CD4-positive, alpha-beta T cell treated with Interleukin-6 for 4 hours (primary cell): ENCODE data around the gene C19orf53.

ENCODE experiments used
- DNase-seq: peaks from one replicate; pipeline ENCODE4 v3.0.0-alpha.2; 2020; ENCODE audit warnings: mixed read lengths

The C19orf53 gene

GRCh38 chr19:13796301-13797057 is 22.2 kb downstream of the C19orf53 start:
- no peak for DNase-seq

- no peak for DNase-seq
Measured at GRCh38 chr19:13797058-13797440, 22.8 kb downstream of the C19orf53 start.

GRCh38 chr19:13797870-13798269 is 23.6 kb downstream of the C19orf53 start:
- DNase-seq = no peak

GRCh38 chr19:13799669-13800068 is 25.4 kb downstream of the C19orf53 start:
- no peak for DNase-seq

GRCh38 chr19:13803038-13803437 is 28.8 kb downstream of the C19orf53 start:
- DNase-seq = no peak

- DNase-seq = peak; percentile 42
Measured at GRCh38 chr19:13804830-13805683, 30.8 kb downstream of the C19orf53 start.

GRCh38 chr19:13806728-13807127 is 32.5 kb downstream of the C19orf53 start:
- no peak for DNase-seq

- DNase-seq = no peak
Measured at GRCh38 chr19:13807421-13808021, 33.3 kb downstream of the C19orf53 start.

- no peak for DNase-seq
Measured at GRCh38 chr19:13808856-13809255, 34.6 kb downstream of the C19orf53 start.

- no peak for DNase-seq
Measured at GRCh38 chr19:13812544-13812943, 38.3 kb downstream of the C19orf53 start.

- no peak for DNase-seq
Measured at GRCh38 chr19:13813147-13813546, 38.9 kb downstream of the C19orf53 start.

- DNase-seq = no peak
Measured at GRCh38 chr19:13814550-13814949, 40.3 kb downstream of the C19orf53 start.

- peak; percentile 12 for DNase-seq
Measured at GRCh38 chr19:13817018-13817614, 42.9 kb downstream of the C19orf53 start.

GRCh38 chr19:13817615-13818371 is 43.5 kb downstream of the C19orf53 start:
- DNase-seq = peak; percentile 56

- no peak for DNase-seq
Measured at GRCh38 chr19:13819238-13819637, 45.0 kb downstream of the C19orf53 start.

GRCh38 chr19:13821292-13821691 is 47.0 kb downstream of the C19orf53 start:
- DNase-seq = no peak

GRCh38 chr19:13823256-13823655 is 49.0 kb downstream of the C19orf53 start:
- no peak for DNase-seq

GRCh38 chr19:13823901-13824300 is 49.6 kb downstream of the C19orf53 start:
- DNase-seq = no peak

GRCh38 chr19:13824703-13825102 is 50.4 kb downstream of the C19orf53 start:
- DNase-seq = no peak

- DNase-seq = no peak
Measured at GRCh38 chr19:13825489-13826441, 51.5 kb downstream of the C19orf53 start.

- DNase-seq = no peak
Measured at GRCh38 chr19:13826652-13827235, 52.5 kb downstream of the C19orf53 start.
